Cardiac muscle cell (in vitro differentiated cells and primary cell): ENCODE data around the gene EGFL8. TPM values are rescaled to one million over a fixed set of nuclear protein-coding genes. Genes with fewer than 3 reads are reported as not detected.

Source experiments
- DNase-seq, 2 donors: peaks; one replicate each; pipeline versions ENCODE4 v3.0.0 to v3.0.0-alpha.2; 2010 to 2017; ENCODE audit warnings: low read depth in 1 of 2, low spot score in 1 of 2
- H3K27ac ChIP-seq: fragments of 200-600 bp; sonication (generic); 2 replicates; pipeline ENCODE4 v1.5.1; 2016
- H3K27me3 ChIP-seq: fragments of 200-600 bp; sonication (generic); 2 replicates; pipeline ENCODE4 v1.6.0; 2016; ENCODE audit warnings: control low read depth
- H3K36me3 ChIP-seq: fragments of 200-600 bp; sonication (generic); 2 replicates; pipeline ENCODE4 v1.5.1; 2016; ENCODE audit warnings: control low read depth
- H3K4me1 ChIP-seq: fragments of 200-600 bp; sonication (generic); 2 replicates; pipeline ENCODE4 v1.8.1; 2017; ENCODE audit warnings: low read depth, mild to moderate bottlenecking, mixed run types
- H3K4me3 ChIP-seq: fragments of 200-600 bp; sonication (generic); 2 replicates; pipeline ENCODE4 v1.5.1; 2016; ENCODE audit warnings: mild to moderate bottlenecking
- H3K9me3 ChIP-seq: fragments of 200-600 bp; sonication (generic); 2 replicates; pipeline ENCODE4 v1.5.1; 2017; ENCODE audit warnings: low read depth, mild to moderate bottlenecking, control low read depth
- polyA plus RNA-seq: library from polyadenylated mRNA; unstranded; fragments of >200 nt; fragmentation: Nextera tagmentation; extraction: Ambion mirVana; gene quantifications from 2 replicates; pipeline ENCODE4 v1.2.1, GENCODE V29; 2016
- total RNA-seq: library from RNA; depleted of rRNA; stranded (reverse); fragments of >200 nt; gene quantifications from 2 replicates; pipeline ENCODE4 v1.2.3, GENCODE V29; 2016
- TF ChIP-seq, protein P1 (sequence below): IDR thresholded peaks from 2 replicates; pipeline ENCODE4 v1.5.1; 2012; ENCODE audit warnings: low read depth, mild to moderate bottlenecking, low read length

Gene EGFL8
- total and polyA plus RNA-seq, 2 experiments from 2014 or later, result 15.2 to 18.7 TPM

DNA sequence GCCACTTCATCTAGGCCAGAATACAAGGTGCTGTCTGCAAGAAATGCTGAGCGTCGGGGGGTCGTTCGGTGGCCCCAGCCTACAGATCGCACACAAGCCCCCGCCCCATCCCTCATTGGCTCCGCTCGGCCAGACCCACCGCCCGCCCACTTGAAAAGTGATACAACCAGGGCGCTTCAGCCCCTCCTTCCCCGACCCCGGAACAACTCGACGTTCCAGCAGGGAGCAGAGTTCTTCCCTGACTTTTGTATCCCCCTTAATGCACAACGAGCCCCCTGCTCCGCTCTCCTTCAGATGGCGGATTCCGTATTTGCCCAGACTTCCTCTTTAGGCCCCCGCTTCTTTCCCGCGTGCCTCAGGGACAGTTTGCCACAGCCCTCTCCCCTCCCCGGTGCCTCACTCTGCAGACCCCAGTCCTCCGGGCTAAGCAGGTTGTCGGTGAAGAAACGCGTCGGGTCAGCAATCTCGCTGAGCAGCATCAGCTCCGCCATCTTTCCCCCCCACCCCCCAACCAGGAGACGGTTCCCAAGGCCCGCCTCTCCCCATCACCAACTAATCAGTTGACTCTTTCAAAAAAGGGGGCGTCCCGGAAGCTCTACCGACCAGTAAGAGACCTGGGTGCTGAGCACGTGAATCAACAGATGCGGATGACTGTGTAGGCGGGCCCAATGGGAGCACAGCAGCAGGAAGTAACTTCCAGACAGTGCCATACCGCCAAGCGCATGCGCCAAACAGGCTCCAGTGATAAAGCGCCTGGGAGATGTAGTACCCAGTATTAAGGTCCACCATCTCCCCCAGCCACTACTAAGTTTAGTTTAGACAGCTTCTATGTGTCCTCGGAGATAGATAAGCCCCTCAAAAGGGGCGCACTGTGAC is 36.4 kb upstream of the EGFL8 start, which contains the start of gene ATF6B:
ATF6B (minus strand) TSS at position 530 of the 876 bp plus-strand sequence; CDS start at position 491, 39 bp downstream.
- peak; percentile 100 for DNase-seq
- no peaks in the 10 kb centered on the region for H3K9me3 ChIP-seq
- peaks cover 18% of the 10 kb centered on the region for H3K4me1 ChIP-seq
- no peaks in the 10 kb centered on the region for H3K36me3 ChIP-seq
- H3K27ac ChIP-seq, result peak within 1 kb of the TSS; percentile 93
- TF ChIP-seq, protein P1, sequence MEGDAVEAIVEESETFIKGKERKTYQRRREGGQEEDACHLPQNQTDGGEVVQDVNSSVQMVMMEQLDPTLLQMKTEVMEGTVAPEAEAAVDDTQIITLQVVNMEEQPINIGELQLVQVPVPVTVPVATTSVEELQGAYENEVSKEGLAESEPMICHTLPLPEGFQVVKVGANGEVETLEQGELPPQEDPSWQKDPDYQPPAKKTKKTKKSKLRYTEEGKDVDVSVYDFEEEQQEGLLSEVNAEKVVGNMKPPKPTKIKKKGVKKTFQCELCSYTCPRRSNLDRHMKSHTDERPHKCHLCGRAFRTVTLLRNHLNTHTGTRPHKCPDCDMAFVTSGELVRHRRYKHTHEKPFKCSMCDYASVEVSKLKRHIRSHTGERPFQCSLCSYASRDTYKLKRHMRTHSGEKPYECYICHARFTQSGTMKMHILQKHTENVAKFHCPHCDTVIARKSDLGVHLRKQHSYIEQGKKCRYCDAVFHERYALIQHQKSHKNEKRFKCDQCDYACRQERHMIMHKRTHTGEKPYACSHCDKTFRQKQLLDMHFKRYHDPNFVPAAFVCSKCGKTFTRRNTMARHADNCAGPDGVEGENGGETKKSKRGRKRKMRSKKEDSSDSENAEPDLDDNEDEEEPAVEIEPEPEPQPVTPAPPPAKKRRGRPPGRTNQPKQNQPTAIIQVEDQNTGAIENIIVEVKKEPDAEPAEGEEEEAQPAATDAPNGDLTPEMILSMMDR, result no peak
- no peaks in the 10 kb centered on the region for H3K27me3 ChIP-seq
- peak within 1 kb of the TSS; percentile 57 for H3K4me3 ChIP-seq

DNA sequence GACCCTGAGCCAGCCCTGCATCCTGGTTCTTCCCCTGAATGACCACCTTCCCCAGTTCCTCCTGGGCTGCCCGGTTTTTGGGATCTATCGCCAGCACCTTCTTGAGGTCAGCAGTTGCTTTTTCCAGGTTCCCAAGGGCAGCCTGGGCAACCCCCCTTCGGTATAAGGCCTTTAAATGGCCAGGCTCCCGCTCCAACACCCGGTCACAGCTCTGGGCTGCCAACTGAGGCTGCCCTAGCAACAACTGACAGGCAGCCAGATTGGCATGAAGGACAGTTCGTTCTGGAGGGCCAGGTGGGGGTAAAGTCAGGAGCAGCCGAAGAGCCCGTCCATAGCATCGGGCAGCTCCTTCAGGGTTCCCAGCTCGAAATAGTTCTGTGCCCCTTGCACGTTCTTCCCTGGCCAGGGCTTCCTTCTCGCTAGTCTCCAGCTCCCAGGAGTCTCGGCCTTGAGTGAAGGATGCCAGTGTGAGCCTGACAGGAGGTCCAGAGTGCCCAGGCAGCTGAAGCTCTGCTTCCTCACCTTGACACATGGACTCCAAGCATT is 35.6 kb upstream of the EGFL8 start:
- Histone ChIP-seq H3K36me3 (no peaks in the 10 kb centered on the region), H3K27ac (peak overlapping the region; percentile 6), H3K9me3 (no peaks in the 10 kb centered on the region), H3K4me3 (no peak overlapping the region), H3K4me1 (peaks cover 18% of the 10 kb centered on the region), H3K27me3 (no peaks in the 10 kb centered on the region)
- TF ChIP-seq, protein P1, result no peak
- no peak for DNase-seq

DNA sequence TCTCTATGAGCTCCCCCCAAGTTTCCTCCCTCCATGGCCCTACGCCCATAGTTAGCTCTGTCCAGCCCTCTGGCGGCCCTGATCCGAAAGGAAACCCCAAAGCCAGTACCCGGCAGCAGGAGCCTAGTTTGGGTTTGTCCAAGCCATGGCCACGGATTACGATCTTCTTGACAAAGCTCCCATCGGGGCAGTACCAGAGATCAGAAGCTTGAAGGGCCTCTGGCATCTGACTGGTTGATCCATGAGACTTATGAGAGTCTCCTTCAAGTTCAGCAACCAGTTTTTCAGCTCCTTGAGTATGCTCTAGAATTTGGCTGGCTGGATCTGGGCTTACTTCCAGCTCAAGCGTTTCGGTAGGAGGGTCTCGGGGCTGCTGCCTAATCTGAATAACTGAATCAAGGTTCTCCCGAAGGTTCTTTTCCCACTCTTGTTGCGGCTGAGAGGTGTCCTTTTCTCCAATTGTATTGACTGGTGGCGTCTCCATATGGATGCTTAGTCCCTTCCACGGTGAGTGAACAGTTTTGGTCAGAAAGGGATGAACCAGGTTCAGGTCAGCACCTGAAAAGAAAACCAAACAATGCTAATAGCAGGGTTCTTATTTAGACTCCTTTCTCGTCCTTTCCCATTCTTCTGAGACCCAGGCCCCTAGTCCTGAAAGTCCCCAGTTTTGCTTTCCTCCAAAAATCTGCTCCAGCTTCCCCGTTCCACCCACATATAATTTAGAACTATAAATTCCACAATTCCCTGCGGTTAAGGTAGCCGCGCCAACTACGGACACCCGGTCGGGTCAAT is 34.9 kb upstream of the EGFL8 start:
- Histone ChIP-seq H3K4me1 (peaks cover 18% of the 10 kb centered on the region), H3K9me3 (no peaks in the 10 kb centered on the region), H3K27ac (peak overlapping the region; percentile 64), H3K4me3 (peak overlapping the region; percentile 69), H3K27me3 (no peaks in the 10 kb centered on the region), H3K36me3 (no peaks in the 10 kb centered on the region)
- TF ChIP-seq, protein P1, result no peak
- DNase-seq, result no peak

DNA sequence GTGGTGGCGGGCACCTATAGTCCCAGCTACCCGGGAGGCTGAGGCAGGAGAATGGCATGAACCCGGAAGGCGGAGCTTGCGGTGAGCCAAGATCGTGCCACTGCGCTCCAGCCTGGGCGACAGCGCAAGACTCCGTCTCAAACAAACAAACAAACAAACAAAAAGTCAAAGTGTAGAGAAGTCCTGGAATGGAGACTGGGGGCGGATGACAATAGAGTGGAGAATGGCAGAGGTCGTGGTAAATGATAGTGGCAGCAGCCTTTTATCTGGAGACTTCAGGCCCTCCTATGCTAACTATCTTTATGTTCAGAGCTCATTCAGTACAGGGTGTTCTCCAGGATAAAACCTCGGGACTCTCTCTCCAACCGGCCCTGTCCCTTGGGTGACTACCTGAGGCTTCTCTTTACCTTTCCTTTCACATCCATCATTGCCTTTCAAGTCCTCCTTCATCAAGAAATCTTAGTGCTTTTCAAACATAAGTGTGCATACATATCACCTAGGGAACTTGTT is 32.9 kb upstream of the EGFL8 start:
- peaks cover 18% of the 10 kb centered on the region for H3K4me1 ChIP-seq

DNA sequence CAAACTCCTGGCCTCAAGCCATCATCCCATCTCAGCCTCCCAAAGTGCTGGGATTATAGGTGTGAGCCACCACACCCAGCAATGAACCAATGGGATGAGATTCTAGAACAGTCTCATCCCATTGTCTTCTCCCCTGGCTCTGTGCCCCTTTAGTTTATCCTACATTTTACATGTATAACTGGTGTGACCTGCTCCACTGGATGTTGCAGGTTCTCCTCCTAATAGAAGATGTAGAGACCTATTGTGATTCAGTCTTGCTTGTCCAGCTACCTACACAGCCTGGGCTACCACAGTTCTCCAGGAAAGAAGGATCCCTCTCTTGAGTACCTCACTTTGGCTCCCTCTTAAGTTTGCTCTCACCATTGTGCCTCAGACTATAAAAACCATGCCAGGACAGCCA is 32.3 kb upstream of the EGFL8 start:
- H3K36me3 ChIP-seq, result no peaks in the 10 kb centered on the region
- H3K27ac ChIP-seq, result no peak overlapping the region
- no peaks in the 10 kb centered on the region for H3K27me3 ChIP-seq
- peaks cover 12% of the 10 kb centered on the region for H3K4me1 ChIP-seq
- H3K4me3 ChIP-seq, result no peak overlapping the region
- TF ChIP-seq, protein P1, result no peak
- no peaks in the 10 kb centered on the region for H3K9me3 ChIP-seq
- DNase-seq, result no peak

More for the DNA sequence above, 32.9 kb upstream of the EGFL8 start:
- Histone ChIP-seq H3K27me3 (no peaks in the 10 kb centered on the region), H3K27ac (no peak overlapping the region), H3K4me3 (no peak overlapping the region), H3K9me3 (no peaks in the 10 kb centered on the region), H3K36me3 (no peaks in the 10 kb centered on the region)
- no peak for DNase-seq
- TF ChIP-seq, protein P1, result no peak
